ENCODE data around the gene PTPRN2. TPM values are rescaled to one million over a fixed set of nuclear protein-coding genes. Genes with fewer than 3 reads are reported as not detected.

The PTPRN2 gene
- total and polyA plus RNA-seq, 2 donors (not counting 1 experiment from before 2014, with no cell fraction given) = 0.54 to 1.2 TPM

- H2AFZ ChIP-seq (ENCODE audit: low read length) = no peak overlapping the region
- no peaks in the 10 kb centered on the region for H3K4me1 ChIP-seq (ENCODE audit: control insufficient read depth, extremely low read depth, insufficient read depth, low read length)
- no peak overlapping the region for H3K27ac ChIP-seq (ENCODE audit: insufficient read depth, low read length)
- H3K79me2 ChIP-seq (ENCODE audit: control insufficient read depth, insufficient read depth, low read length) = no peaks in the 10 kb centered on the region
- no peaks in the 10 kb centered on the region for H4K20me1 ChIP-seq (ENCODE audit: control insufficient read depth, extremely low read depth, insufficient read depth, low read length)
- H3K27me3 ChIP-seq (ENCODE audit: control insufficient read depth, insufficient read depth, low read length) = no peaks in the 10 kb centered on the region
- DNase-seq (ENCODE audit: low read depth in 2 of 2) = no peak
- no peak overlapping the region for H3K9ac ChIP-seq (ENCODE audit: insufficient read depth, low read length)
- H3K4me3 ChIP-seq (replicated peaks in 1 of 4; ENCODE audit: control extremely low read depth in 1 of 4, insufficient read depth in 1 of 4, low read depth in 3 of 4, low read length in 4 of 4) = no peak overlapping the region
- H3K9me3 ChIP-seq (ENCODE audit: control insufficient read depth, insufficient read depth, low read depth, low read length) = peaks cover 2% of the 10 kb centered on the region
- no peaks in the 10 kb centered on the region for H3K36me3 ChIP-seq (ENCODE audit: control insufficient read depth, insufficient read depth, low read length)
- no peak overlapping the region for H3K4me2 ChIP-seq (ENCODE audit: extremely low read depth, insufficient read depth, low read length)
- TF ChIP-seq CTCF (conservative IDR thresholded peaks at IDR 0.05 in 1 of 2, IDR thresholded peaks at IDR 0.05 in 1 of 2; ENCODE audit: low read depth in 1 of 2, low read length in 2 of 2) (no peak), EZH2 (IDR thresholded peaks at IDR 0.05; ENCODE audit: low read length, missing control alignments) (no peak)
These were observed 712.1 kb downstream of the PTPRN2 start for GRCh38 chr7:157875230-157876179.

- H3K36me3 ChIP-seq (ENCODE audit: control insufficient read depth, insufficient read depth, low read length) = no peaks in the 10 kb centered on the region
- H3K9me3 ChIP-seq (ENCODE audit: control insufficient read depth, insufficient read depth, low read depth, low read length) = peaks cover 2% of the 10 kb centered on the region
- DNase-seq (ENCODE audit: low read depth in 2 of 2) = no peak
- no peak overlapping the region for H3K4me3 ChIP-seq (replicated peaks in 1 of 4; ENCODE audit: control extremely low read depth in 1 of 4, insufficient read depth in 1 of 4, low read depth in 3 of 4, low read length in 4 of 4)
- no peak overlapping the region for H2AFZ ChIP-seq (ENCODE audit: low read length)
- H3K27ac ChIP-seq (ENCODE audit: insufficient read depth, low read length) = no peak overlapping the region
- TF ChIP-seq EZH2 (IDR thresholded peaks at IDR 0.05; ENCODE audit: low read length, missing control alignments) (no peak), CTCF (conservative IDR thresholded peaks at IDR 0.05 in 1 of 2, IDR thresholded peaks at IDR 0.05 in 1 of 2; ENCODE audit: low read depth in 1 of 2, low read length in 2 of 2) (no peak)
- H3K4me1 ChIP-seq (ENCODE audit: control insufficient read depth, extremely low read depth, insufficient read depth, low read length) = no peaks in the 10 kb centered on the region
- no peaks in the 10 kb centered on the region for H3K79me2 ChIP-seq (ENCODE audit: control insufficient read depth, insufficient read depth, low read length)
- H3K4me2 ChIP-seq (ENCODE audit: extremely low read depth, insufficient read depth, low read length) = no peak overlapping the region
- H3K27me3 ChIP-seq (ENCODE audit: control insufficient read depth, insufficient read depth, low read length) = no peaks in the 10 kb centered on the region
- no peaks in the 10 kb centered on the region for H4K20me1 ChIP-seq (ENCODE audit: control insufficient read depth, extremely low read depth, insufficient read depth, low read length)
- H3K9ac ChIP-seq (ENCODE audit: insufficient read depth, low read length) = no peak overlapping the region
These were observed 712.8 kb downstream of the PTPRN2 start for GRCh38 chr7:157874870-157875229.

GRCh38 chr7:157874208-157874816 lies 713.3 kb downstream of the PTPRN2 start:
- no peak overlapping the region for H3K27ac ChIP-seq (ENCODE audit: insufficient read depth, low read length)
- no peak overlapping the region for H3K9ac ChIP-seq (ENCODE audit: insufficient read depth, low read length)
- no peak overlapping the region for H3K4me3 ChIP-seq (replicated peaks in 1 of 4; ENCODE audit: control extremely low read depth in 1 of 4, insufficient read depth in 1 of 4, low read depth in 3 of 4, low read length in 4 of 4)
- H3K79me2 ChIP-seq (ENCODE audit: control insufficient read depth, insufficient read depth, low read length) = no peaks in the 10 kb centered on the region
- DNase-seq (ENCODE audit: low read depth in 2 of 2) = no peak
- H3K9me3 ChIP-seq (ENCODE audit: control insufficient read depth, insufficient read depth, low read depth, low read length) = peaks cover 2% of the 10 kb centered on the region
- TF ChIP-seq CTCF (conservative IDR thresholded peaks at IDR 0.05 in 1 of 2, IDR thresholded peaks at IDR 0.05 in 1 of 2; ENCODE audit: low read depth in 1 of 2, low read length in 2 of 2) = no peak
- no peaks in the 10 kb centered on the region for H3K27me3 ChIP-seq (ENCODE audit: control insufficient read depth, insufficient read depth, low read length)
- H3K36me3 ChIP-seq (ENCODE audit: control insufficient read depth, insufficient read depth, low read length) = no peaks in the 10 kb centered on the region
- H3K4me1 ChIP-seq (ENCODE audit: control insufficient read depth, extremely low read depth, insufficient read depth, low read length) = no peaks in the 10 kb centered on the region
- H2AFZ ChIP-seq (ENCODE audit: low read length) = no peak overlapping the region
- H4K20me1 ChIP-seq (ENCODE audit: control insufficient read depth, extremely low read depth, insufficient read depth, low read length) = no peaks in the 10 kb centered on the region
- no peak overlapping the region for H3K4me2 ChIP-seq (ENCODE audit: extremely low read depth, insufficient read depth, low read length)

All from fibroblast of lung (primary cell).